GM13977 (cell line): ENCODE measurements around the gene RNF26.
A peak's percentile ranks its signal among the peaks of the same experiment; 100 is the strongest.

ENCODE experiments used
- DNase-seq: peaks from one replicate; pipeline ENCODE4 v3.0.0; 2012; ENCODE audit warnings: low spot score
- CTCF ChIP-seq: IDR thresholded peaks from 2 replicates; pipeline ENCODE4 v1.5.1; 2012; ENCODE audit warnings: mild to moderate bottlenecking, control low read depth; ENCODE audit not compliant: insufficient read depth; ENCODE audit errors: extremely low read depth, missing control alignments
- in situ Hi-C: fragments of 300-500 bp; cut with MboI; formaldehyde crosslinking; loops from one replicate; pipeline ENCODE4 v1.12.0; 2022; ENCODE audit warnings: low sequenced_read_pairs, low pct_unique_long_range_greater_than_20kb, mixed read lengths, inconsistent platforms; ENCODE audit not compliant: unreplicated experiment

Gene RNF26

DNA sequence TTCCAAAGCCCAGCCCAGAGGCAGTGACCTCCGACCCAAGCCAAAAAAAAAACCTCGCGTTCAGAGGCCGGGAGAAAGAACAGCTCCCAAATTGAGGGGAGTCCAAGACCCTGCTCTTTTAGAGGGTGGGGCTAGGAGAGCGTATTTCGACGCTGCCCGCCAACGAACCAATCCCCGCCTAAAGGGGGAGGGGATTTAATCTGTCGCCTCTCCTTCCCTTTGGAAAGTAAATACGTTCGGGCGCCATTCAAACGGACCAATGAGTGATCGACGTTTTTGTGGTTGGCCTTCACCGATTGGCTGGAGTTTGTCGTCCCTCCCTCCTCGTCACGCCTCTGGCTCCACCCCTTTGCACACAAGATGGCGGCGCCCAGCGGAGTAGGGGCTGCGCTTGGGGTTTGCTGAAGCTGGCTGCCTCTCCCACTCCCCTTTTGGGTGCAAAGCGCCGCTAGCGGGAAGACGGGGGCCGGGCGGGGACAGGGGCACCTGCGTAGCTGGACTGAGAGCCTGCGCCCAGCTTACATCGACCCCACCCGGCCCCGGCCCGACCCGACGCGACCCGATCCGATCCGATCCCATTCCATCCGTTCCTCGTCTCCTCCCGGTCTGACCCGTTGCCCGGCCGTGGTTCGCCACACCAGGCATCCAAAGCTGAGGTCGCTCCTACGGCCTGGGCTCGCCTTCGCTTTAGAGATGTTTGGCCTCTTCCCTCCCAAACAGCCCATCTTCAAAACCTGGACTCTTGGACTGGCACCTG is at the start of gene RNF26:
TSS of gene RNF26 (plus strand) at position 354 of the 757 bp plus-strand sequence. CDS start 596 bp downstream, outside the sequence.
- in situ Hi-C loops = no loop called here
- no peak for TF ChIP-seq CTCF
- peak; percentile 99 for DNase-seq

DNA sequence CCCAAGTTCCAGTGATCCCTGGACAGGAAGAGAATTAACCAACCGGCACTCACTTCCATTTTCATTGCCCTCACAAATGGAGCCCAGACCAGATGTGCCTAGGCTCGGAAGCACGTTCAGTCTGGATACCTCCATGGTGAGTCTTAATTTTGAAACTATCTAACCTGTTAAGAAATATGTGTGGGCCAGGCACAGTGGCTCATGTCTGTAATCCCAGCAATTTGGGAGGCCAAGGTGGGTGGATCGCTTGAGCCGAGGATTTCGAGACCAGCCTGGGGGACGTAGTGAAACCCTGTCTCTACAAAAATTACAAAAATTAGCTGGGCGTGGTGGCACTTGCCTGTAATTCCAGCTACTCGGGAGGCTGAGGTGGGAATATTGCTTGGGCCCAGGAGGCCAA is 48.9 kb upstream of the RNF26 start:
- DNase-seq = no peak
- in situ Hi-C loops = no loop called here
- no peak for TF ChIP-seq CTCF

- in situ Hi-C loops = no loop called here
- TF ChIP-seq CTCF = no peak
- DNase-seq = no peak
Observed at GRCh38 chr11:119288219-119288618, 46.1 kb upstream of the RNF26 start.

DNA sequence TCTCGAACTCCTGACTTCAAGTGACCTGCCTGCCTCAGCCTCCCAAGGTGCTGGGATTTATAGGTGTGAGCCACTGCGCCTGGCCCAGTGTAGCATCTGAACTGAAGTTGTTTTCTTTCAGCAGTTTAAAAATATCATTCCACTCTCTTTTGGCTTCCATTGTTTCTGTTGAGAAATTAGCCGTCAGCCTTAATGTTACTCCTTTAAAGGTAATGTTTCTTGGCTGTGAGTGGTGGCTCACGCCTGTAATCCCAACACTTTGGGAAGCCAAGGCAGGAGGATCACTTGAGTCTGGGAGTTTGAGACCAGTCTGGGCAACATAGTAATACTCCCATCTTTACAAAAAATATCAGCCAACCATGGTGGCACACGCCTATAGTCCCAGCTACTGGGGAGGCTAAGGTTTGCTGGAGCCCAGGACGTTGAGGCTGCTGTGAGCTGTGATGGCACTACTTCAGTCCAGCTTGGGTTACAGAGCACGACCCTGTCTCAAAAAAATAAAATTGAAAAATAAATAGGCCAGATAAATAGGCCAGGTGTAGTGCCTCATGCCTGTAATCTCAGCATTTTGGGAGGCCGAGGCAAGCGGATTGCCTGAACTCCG is 43.3 kb upstream of the RNF26 start:
- in situ Hi-C loops = no loop called here
- DNase-seq = no peak
- TF ChIP-seq CTCF = no peak

DNA sequence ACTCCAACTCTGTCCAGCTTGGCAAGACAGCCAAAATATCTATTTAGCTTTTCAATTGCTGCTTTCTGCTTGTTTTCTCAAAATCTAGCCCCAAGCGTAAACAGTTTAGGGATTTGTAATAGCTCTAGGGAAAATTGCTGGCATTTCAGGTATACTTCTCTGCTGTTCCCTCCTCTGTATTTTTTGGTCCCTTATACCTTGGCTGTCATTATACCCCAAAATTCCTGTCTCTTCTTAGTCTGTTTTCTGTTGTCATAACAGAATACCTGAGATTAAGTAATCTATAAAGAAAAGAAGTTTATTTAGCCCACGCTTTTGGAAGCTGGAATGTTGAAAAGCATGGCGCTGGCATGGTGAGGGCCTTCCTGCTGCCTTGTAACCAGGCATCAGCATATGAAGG is 40.9 kb upstream of the RNF26 start:
- in situ Hi-C loops = no loop called here
- TF ChIP-seq CTCF = no peak
- no peak for DNase-seq

- in situ Hi-C loops = no loop called here
Observed at GRCh38 chr11:119295178-119295577, 39.1 kb upstream of the RNF26 start.

More at GRCh38 chr11:119295178-119295577, 39.1 kb upstream of the RNF26 start:
- TF ChIP-seq CTCF = no peak
- no peak for DNase-seq
